HG02884 (cell line): ENCODE results near the gene HECTD3.
A peak's percentile ranks its signal among the peaks of the same experiment; 100 is the strongest.

ENCODE experiments used
- ATAC-seq: cut with Tn5 transposase; IDR thresholded peaks from one replicate; pipeline ENCODE4 v1.9.1; 2021; ENCODE audit warnings: mild to moderate bottlenecking, moderate library complexity; ENCODE audit not compliant: unreplicated experiment

HECTD3 gene

DNA sequence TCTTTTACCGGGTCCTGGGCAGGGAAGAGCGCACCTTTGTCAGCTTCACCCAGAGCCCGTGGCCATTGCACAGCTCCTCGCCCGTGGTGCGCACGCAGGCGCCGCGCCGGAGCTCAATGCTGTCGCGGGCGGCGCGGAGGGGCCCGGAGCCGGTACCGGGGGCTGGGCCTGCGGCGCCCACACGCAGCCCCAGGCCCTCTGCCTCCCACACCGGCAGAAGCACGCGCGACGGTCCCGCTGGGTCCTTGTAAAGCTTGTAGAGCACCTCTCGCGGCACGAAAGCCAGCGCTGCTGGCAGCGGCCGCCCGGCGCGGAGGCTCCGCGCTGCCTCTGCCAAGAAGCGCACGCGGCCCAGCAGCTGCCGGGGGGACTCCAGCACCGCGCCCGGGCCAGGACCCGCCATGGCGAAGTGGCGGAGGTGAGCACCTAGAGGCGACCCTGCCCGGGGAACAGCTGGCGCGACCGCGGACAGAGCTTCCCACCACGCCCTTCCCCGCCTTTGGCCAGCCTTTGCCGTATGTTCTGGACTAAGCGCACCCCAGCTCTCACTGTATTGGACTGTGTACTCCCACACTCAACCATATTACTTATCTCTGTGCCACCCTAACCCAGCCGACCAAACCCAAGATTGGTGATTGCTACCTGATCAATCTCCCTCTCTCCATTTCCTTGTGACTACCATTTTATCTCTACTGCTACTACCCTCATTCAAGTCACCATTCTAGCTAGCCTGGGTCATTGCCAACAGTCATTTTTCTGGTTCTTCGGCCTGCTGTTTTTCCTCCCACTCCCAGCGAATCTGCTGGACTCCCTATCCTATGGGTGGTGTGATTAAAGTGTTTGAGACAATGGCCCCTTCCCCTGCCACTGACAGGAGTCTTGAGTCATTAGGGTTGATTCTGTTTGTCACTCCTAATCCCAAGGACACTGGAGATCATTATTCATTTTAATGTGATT, at the start of gene HECTD3:
Gene HECTD3 (minus strand): TSS at position 470 of the 957 bp plus-strand sequence. CDS start 67 bp downstream, at position 403.
- peak; percentile 67 for ATAC-seq

DNA sequence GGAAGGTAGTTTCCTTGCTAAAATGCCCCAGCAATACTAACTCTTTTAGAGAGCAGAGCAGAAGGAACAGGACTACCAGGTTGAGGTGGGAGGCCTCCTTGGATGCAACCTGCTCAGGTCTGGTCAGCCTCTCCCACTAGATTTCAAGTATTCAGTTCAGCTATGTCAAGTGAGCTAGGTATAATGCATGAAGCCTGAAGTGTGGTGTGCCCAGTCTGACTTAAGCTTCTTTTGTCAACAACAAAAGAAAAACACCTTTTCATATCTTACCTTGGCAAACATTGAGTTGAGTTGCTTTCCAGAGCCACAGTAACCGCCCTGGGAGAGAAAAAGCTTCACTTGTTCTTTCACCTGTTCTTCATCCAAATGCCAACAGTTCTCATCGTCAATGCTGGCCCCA, 48.7 kb upstream of the HECTD3 start:
- no peak for ATAC-seq

DNA sequence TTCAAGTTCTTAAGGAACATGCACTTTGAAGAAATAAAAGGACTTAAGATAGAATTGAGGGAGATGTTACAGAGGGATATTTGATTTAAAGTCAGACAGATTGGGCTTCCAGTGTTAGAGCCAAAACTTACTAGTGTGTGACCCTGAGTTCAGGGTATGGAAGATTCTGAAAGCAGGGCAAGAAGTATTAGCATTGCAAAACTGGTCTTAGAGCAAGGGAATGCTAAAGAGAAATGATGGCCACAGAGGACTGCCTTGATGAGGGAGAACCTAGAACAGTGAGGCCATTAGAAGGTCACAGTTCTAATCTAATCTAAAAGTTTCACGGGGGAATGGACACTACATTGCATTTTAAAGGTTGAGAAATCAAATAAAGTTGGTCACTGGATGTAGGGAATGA, 46.4 kb upstream of the HECTD3 start:
- no peak for ATAC-seq

DNA sequence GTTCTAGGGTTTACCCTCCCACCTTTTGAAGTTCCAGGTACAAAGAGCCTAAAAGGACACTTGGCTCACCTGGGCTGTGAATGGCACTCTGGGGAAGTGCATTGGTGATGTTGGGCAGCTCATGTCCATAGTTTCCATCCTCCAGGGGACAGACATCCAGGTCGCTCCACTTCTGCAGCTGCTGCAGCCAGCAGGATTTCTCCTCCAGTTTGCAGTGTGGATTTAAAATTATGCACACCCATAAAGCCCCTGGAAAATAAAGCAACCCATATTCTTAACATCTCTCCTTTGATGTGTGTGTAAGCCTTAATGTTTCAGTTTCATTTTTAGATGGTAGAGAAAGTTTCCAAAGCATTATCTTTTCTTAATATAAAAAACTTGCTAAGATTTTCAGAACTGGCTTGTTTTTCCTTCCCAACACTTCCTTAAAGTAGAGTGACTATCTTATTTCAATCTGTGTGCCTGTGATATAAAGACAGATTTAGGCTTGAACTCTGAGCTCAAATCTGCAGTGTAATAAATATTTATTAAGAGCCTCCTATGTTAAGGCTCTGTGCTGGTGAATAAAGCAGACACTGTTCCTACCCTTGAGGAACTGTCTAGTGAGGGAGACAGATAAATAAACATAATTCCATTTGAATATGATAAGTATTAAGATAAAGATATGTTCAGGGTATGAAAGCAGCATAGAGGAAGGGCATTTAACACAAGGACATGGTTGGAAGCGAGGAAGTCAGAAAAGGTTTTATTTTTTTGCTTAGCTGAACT, 40.1 kb upstream of the HECTD3 start:
- no peak for ATAC-seq

DNA sequence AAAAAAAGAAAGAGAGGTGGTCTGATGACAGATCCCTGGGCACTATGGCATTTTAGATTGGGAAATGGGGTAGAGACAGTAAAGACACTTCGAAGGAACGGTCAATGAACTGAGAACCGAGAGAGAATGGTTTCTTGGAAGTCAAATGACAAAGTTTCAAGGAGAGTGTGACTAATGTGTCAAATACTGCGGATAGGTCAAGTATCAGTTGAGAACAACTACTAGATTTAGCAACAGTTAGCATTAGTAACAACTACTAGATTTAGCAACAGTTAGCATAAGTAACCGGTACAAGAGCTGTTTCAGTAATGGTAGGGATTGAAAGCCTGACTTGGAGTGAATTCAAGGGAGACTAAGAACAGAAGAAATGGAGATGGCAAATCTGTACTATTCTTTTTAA, 35.9 kb upstream of the HECTD3 start:
- ATAC-seq, result no peak

DNA sequence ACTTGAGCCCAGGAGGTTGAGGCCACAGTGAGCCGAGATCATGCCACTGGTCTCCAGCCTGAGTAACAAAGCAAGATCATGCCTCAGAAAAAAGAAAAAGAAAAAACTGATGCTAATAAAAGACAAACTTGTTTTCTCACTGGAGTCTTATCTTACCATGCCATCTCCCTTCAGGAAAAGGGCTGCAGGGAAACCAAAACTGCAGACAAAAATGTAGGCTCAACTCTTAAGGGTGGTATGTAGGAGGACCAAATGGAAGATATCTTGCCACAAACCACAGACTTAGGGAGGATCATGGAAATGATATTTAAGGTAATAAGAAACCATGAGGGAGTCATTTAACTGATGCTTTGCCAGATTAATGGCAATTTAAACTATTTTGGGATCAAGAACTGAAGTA, 33.8 kb upstream of the HECTD3 start:
- no peak for ATAC-seq

DNA sequence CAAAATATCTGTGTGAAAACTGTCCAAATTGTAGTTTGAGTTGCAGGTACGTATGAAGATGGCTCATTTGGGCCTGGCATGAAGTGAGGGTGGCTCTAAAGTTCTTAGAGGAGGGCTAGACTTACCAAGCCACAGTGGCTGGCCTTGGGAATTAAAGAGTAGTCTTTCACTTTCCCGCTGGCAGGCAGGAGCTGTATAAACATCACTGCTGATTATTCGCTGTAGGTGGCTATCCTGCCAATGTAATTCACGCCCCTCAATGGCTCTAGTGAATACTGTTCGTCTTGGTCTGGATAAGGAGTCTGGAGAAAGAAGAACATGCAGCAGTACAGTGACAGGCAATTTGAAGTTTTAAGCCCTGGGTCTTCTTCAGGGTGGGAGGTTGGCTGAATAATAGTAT, 32.0 kb upstream of the HECTD3 start:
- no peak for ATAC-seq

DNA sequence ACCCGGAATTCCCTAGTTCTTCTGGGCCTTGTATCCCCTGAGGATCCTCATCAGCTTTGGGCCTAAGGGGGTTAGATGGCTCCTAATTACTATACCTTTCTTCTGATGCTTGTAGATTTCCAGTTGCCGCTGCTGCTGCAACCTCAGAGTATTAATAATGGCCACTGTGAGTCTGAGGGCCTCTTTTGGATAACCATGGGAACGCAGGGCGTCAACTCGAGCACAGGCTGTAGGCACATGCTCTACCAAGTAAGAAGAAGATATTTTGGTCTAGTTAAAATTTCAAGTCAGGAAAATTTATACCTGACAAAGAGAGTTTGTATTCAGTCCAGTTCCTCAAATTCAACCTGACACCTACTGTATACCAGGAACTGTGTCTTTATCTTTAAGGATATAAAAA, 29.2 kb upstream of the HECTD3 start:
- no peak for ATAC-seq

DNA sequence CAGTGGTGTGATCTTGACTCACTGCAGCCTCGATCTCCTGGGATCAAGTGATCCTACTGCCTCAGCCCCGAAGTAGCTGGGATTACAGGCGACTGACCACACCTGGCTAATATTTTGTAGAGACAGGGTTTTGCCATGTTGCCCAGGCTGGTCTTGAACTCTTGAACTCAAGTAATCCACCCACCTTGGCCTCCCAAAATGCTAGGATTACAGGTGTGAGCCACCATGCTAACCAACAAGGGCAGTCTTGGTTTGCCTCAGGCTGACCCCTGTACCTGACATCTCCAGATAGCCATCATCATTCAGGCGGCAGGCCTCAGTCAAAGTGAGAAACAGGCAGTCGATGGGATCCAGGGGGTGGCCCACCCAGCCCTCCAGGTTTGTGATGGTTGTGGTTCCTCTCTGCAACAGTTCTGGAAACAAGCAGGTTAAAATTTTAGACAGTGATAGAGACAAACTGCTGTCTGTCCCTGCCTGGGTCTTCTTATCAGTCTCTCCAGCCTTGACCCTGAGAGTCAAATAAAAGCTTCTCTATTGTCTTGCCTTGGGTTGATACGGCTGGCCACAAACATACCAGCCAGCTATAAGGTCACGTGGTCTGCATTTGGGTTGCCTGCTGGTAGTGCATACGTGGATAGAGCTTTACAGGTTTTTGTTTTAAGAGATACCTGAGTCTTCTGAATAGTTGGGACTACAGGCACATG, 27.7 kb upstream of the HECTD3 start:
- no peak for ATAC-seq

DNA sequence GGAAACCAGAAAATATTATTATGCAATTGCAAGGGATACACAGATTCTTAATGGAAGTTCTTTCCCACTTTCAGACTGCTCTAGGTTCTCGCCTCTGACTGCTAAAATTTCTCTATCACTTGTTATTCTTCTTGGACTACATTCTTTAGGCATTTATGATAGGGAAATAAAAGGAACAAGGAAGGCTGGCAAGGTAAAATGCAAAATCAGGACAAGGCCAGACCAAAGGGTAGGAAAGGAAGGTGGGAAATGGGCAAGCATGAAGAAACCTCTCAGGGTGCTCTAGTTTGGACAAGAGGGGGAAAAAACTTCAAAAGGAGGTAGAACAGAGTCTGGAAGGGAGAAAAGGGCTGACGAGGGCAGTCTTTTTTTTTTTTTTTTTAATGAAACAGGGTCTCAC, 27.1 kb upstream of the HECTD3 start:
- no peak for ATAC-seq

DNA sequence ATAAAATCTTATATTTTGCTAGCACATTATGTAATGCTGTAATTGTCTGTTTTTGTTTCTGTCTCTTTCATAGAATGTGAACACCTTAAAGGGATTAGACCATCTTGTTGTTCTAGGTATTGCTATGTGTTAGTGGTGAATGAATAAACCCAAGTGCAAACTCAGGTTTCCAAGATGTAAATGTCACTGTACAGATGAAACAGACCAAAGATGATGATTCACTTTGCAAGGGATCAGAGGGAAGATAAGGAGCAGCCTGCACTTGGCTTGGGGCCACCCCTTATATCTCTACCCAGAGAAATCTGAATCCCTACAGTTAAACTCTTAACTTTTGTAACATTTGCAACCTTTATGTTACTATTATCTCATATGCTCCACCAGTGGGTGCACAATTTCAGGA, 26.3 kb upstream of the HECTD3 start:
- no peak for ATAC-seq

DNA sequence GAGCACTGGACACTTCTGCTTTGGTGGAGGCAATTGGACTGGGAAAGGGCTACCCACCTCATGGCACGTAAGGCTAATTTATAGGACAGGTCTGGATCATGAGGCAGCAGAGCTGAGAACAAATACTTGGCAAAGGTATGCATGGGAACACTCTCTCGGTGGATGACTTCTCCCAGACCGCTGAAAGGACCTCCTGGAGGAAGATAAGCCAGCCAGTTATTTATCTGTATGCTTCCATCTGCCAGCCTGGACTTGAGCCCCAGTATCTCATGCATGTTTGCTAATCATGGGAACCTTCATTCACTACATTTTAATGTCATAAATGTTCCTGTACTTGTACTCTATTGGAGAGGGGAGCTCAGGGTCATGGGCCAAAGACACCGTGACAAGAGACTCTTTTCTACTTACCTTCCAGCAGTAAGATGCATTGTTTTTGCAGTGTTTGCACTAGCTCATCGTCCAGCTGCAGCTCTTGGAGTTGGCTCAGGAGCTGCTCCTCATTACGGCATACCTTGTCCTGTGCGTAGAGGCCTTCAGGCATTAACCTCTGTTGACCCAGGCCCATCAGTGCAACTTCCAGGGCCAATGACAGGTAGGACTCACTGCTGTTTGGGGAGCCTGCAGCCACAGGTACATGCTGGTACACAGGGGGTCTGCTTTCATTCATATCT, 24.6 kb upstream of the HECTD3 start:
- ATAC-seq, result no peak

DNA sequence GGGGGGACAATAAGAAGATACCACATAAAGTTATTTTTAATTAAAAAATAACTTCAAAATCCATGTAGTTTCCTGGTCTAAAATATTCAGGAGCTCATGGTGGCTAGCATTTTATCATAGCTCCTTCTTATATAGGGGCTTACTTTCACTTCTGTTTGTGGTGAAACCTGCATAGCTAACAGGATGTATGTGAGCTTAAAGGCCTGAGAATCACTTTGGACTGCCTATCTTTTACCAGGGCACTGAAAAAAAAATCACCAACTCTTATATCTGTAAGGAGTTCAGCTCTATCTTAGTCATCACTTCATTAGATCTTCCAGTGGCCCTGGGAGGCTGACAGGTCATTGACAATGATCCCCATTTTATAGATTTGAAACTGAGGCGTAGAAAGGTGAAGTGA, 22.2 kb upstream of the HECTD3 start:
- ATAC-seq, result no peak

DNA sequence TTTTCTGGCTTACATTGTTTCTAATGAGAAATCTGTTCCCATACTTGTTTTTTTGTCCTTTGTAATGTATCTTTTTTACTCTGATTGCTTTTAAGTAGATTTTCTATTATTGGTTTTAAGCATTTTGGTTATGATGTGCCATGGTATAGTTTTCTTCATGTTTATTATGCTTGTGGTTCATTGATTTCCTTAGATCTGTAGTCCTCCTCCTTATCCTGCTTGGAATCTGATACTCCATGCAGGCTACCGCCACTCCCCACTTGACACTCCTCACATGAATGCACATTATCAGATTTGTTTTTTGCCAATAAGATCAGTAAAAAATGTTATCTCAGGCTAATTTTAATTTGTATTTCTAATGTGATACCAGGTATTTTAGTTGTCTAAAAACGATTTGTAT, 21.7 kb upstream of the HECTD3 start:
- no peak for ATAC-seq

DNA sequence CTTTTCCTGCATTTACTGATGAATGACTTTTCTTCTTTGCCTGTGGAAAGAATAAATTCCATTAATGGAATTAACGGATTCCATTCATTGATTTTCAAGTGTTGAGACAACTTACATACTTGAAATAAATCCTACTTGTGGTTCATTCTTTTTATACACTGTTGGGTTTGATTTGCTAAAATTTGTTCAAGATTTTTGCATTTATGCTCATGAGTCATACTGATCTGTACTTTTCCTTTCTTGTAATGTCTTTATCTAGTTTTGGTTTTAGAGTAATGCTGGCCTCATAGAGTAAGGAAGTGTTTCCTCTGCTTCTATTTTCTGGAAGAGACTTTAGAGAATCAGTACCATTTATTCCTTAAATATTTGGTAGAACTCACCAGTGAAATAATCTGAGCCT, 15.3 kb upstream of the HECTD3 start:
- ATAC-seq, result no peak

DNA sequence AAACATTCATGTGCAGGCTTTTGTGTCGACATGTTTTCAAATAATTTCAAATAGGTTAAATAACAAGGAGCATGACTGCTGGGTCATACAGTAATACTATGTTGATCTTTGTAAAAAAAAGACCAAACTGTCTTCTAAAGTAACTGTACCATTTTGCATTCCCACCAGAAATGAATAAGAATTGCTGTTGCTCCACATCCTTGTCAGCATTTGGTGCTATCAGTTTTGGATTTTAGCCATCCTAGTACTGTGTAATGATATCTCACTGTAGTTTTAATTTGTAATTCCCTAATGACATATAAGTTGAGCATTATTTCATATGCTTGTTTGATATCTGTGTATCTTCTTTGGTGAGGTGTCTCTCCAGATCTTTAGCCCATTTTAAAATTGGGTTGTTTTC, 12.5 kb upstream of the HECTD3 start:
- no peak for ATAC-seq

DNA sequence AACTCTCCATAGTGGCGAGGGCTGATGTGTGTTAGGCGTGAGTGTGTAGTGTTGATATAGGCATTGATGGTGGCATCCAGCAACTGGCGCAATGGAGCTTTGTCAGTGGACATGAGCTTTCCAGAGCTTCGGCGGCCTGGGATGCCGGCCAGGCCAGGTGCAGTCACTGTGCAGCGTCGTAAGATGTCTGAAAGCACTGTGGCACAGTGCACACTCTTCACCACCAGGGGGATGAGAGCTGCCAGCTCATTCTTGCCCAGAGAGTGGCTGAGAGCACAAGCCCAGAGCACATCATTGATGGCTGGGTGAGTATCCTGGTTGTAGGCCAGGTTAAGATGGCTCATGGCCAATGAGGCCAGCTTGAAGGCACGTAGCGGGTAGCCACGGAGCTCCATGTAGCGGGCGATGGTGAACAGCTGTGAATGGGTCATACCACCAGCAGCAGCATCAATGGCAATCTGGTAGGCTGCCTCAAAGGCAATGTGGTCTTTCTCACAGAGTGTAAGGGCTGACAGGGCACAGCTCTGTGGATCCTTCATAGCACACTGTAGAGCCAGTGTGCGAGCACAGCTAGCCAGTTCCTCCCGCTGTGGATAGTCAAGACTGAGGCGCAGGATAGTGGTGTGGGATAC, 7.6 kb upstream of the HECTD3 start:
- no peak for ATAC-seq

DNA sequence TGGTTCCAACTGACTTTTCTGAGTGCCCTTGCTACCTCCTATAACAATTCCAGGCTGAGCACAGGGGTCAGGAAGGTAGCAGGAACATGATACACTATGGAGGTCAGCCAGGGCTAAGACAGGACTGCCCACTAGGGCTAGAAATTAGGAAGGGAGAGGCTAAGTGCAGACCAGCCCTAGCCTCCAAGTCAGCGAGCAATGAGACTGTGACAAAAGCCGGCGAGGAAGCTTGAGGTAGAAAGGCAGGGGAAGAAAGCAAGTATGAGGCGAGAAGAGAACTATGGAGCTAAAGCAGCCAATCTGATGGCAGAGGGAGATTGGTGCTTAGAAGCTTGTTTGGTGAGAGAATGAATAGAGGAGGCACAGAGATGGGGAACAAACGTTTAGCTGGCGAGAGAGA, 5.6 kb upstream of the HECTD3 start:
- no peak for ATAC-seq

DNA sequence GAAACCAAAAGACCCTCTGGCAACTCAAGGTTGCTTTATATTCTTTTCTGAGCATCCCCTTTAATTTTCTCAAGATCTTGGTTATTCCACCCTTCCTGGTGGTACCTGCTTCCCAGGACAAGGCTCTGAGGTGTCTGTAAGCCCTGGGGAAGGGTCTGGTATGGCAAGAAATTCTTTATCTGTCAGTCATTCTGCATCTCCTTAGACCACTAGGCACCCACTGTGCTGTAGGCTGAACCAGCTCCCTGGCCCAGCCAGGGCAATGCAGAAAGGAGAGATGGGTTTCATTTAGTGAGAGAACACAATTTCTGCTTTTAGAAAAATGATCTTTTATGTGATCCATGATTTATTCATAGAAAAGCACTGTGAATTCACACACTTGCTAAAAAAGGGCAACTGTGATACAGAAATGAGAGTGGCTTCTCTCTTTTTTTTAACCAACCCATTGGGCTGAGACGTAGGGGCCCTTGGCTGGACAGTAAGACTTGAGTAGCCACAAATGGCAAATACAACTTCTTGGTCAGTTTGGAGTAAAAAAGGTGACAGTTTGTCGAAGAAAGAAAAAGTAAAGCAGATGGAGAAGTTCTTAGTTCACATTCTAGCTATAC, 5.1 kb upstream of the HECTD3 start:
- no peak for ATAC-seq

DNA sequence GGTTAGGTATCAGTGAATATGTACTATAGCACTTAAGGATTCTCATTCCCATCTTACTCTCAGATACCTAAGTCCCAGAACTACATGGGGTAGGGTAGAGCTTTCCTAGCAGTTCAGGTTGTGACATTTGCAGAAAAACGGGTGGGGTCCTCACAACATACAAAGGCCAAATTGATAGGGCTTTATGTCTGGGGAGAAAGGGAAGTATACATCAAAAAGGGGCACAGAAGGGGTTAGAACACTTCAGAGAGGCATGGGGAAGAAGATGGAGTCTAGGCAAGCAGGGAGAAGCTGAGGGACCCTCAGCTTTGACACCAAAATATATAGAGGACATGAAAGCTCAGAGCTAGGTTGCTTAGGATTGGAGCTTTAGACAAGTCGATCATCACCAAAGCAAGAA, 4.6 kb upstream of the HECTD3 start:
- ATAC-seq, result no peak
